SK-N-SH treated with all-trans-retinoic acid at 6 μM for 48 hours (cell line): ENCODE results near the gene CLOCK.

Source experiments
- ATAC-seq: fragments of 200-7000 bp; cut with Tn5 transposase; 3 replicates; pipeline ENCODE4 v1.9.1; 2020; ENCODE audit warnings: mild to moderate bottlenecking, moderate library complexity
- ARNTL ChIP-seq: fragments of 450-650 bp; formaldehyde crosslinking; IDR thresholded peaks from 2 replicates; pipeline ENCODE4 v1.5.0; 2020; ENCODE audit warnings: low read depth, mild to moderate bottlenecking, moderate library complexity, borderline replicate concordance
- CREB5 ChIP-seq: fragments of 250-450 bp; sonication (Bioruptor Pico); IDR thresholded peaks from 2 replicates; pipeline ENCODE4 v1.5.1; 2020; ENCODE audit warnings: low read depth, mild to moderate bottlenecking, moderate library complexity
- CSDC2 ChIP-seq: fragments of 250-450 bp; sonication (Bioruptor Pico); IDR thresholded peaks from 2 replicates; pipeline ENCODE4 v1.5.0; 2020; ENCODE audit warnings: mild to moderate bottlenecking, moderate library complexity
- CSRNP3 ChIP-seq: fragments of 250-450 bp; sonication (Bioruptor Pico); IDR thresholded peaks from 2 replicates; pipeline ENCODE4 v1.5.1; 2021; ENCODE audit warnings: mild to moderate bottlenecking, moderate library complexity
- ESRRG ChIP-seq: fragments of 250-450 bp; sonication (Bioruptor Pico); IDR thresholded peaks from 2 replicates; pipeline ENCODE4 v1.6.1; 2021; ENCODE audit warnings: mild to moderate bottlenecking
- GLIS3 ChIP-seq: fragments of 250-450 bp; sonication (Bioruptor Pico); IDR thresholded peaks from 2 replicates; pipeline ENCODE4 v1.5.0; 2020; ENCODE audit warnings: mild to moderate bottlenecking, moderate library complexity
- ISL1 ChIP-seq: fragments of 250-450 bp; sonication (Bioruptor Pico); IDR thresholded peaks from 2 replicates; pipeline ENCODE4 v2.1.2; 2022; ENCODE audit warnings: mild to moderate bottlenecking, moderate library complexity
- OSR1 ChIP-seq: fragments of 250-450 bp; sonication (Bioruptor Pico); IDR thresholded peaks from 2 replicates; pipeline ENCODE4 v1.8.0; 2022; ENCODE audit warnings: moderate library complexity, mild to moderate bottlenecking, inconsistent platforms
- PATZ1 ChIP-seq: fragments of 250-450 bp; sonication (Bioruptor Pico); IDR thresholded peaks from 2 replicates; pipeline ENCODE4 v1.8.0; 2020; ENCODE audit warnings: mild to moderate bottlenecking, moderate library complexity, borderline replicate concordance
- POU6F1 ChIP-seq: fragments of 250-450 bp; sonication (Bioruptor Pico); IDR thresholded peaks from 2 replicates; pipeline ENCODE4 v1.8.0; 2021; ENCODE audit warnings: low read depth, mild to moderate bottlenecking, moderate library complexity, borderline replicate concordance
- PPARA ChIP-seq: fragments of 250-450 bp; sonication (Bioruptor Pico); IDR thresholded peaks from 2 replicates; pipeline ENCODE4 v1.5.0; 2020; ENCODE audit warnings: mild to moderate bottlenecking, borderline replicate concordance
- RARB ChIP-seq: fragments of 250-450 bp; sonication (Bioruptor Pico); IDR thresholded peaks from 2 replicates; pipeline ENCODE4 v1.8.0; 2021; ENCODE audit warnings: mild to moderate bottlenecking, moderate library complexity
- TCF4 ChIP-seq: fragments of 250-450 bp; sonication (Bioruptor Pico); IDR thresholded peaks from 2 replicates; pipeline ENCODE4 v1.8.0; 2021; ENCODE audit warnings: mild to moderate bottlenecking, moderate library complexity, borderline replicate concordance
- TSHZ2 ChIP-seq: fragments of 250-450 bp; sonication (Bioruptor Pico); IDR thresholded peaks from 2 replicates; pipeline ENCODE4 v1.5.0; 2020; ENCODE audit warnings: mild to moderate bottlenecking, moderate library complexity
- ZC3H10 ChIP-seq: fragments of 250-450 bp; sonication (Bioruptor Pico); IDR thresholded peaks from 2 replicates; pipeline ENCODE4 v1.5.1; 2021; ENCODE audit warnings: mild to moderate bottlenecking, moderate library complexity
- ZFP3 ChIP-seq: fragments of 250-450 bp; sonication (Bioruptor Pico); IDR thresholded peaks from 2 replicates; pipeline ENCODE4 v1.5.0; 2020; ENCODE audit warnings: mild to moderate bottlenecking, moderate library complexity
- ZFP30 ChIP-seq: fragments of 450-650 bp; formaldehyde crosslinking; IDR thresholded peaks from 2 replicates; pipeline ENCODE4 v1.5.0; 2022; ENCODE audit warnings: mild to moderate bottlenecking, moderate library complexity
- ZNF565 ChIP-seq: fragments of 450-650 bp; formaldehyde crosslinking; conservative IDR thresholded peaks from 2 replicates; pipeline ENCODE4 v1.5.0; 2020; ENCODE audit warnings: low read depth, mild to moderate bottlenecking, moderate library complexity
- ZNF8 ChIP-seq: fragments of 450-650 bp; formaldehyde crosslinking; IDR thresholded peaks from 2 replicates; pipeline ENCODE4 v1.5.0; 2020; ENCODE audit warnings: mild to moderate bottlenecking, moderate library complexity

The CLOCK gene

GRCh38 chr4:55549888-55550287 lies 3.2 kb upstream of the CLOCK start:
- ATAC-seq, result no peak
- TF ChIP-seq ZFP3 (CRISPR knock-in tag), result peak; percentile 90
- TF ChIP-seq PATZ1 (CRISPR knock-in tag), result no peak
- TF ChIP-seq OSR1 (CRISPR knock-in tag), result no peak
- no peak for TF ChIP-seq ARNTL
- TF ChIP-seq ISL1 (CRISPR knock-in tag), result no peak

GRCh38 chr4:55547918-55548317 lies 1.2 kb upstream of the CLOCK start:
- TF ChIP-seq ISL1 (CRISPR knock-in tag) (no peak), CREB5 (CRISPR knock-in tag) (no peak), ZNF8 (CRISPR knock-in tag) (no peak), RARB (CRISPR knock-in tag) (no peak), POU6F1 (CRISPR knock-in tag) (no peak), GLIS3 (no peak), ESRRG (CRISPR knock-in tag) (no peak)
- no peak for ATAC-seq

- peak; percentile 53 for ATAC-seq
- TF ChIP-seq OSR1 (CRISPR knock-in tag), result no peak
- no peak for TF ChIP-seq PPARA
- TF ChIP-seq CREB5 (CRISPR knock-in tag), result no peak
- TF ChIP-seq ESRRG (CRISPR knock-in tag), result no peak
- TF ChIP-seq TSHZ2 (CRISPR knock-in tag), result no peak
- TF ChIP-seq ZFP30 (CRISPR knock-in tag), result no peak
- TF ChIP-seq CSRNP3 (CRISPR knock-in tag), result no peak
- TF ChIP-seq POU6F1 (CRISPR knock-in tag), result no peak
- TF ChIP-seq ZNF565 (CRISPR knock-in tag), result no peak
- no peak for TF ChIP-seq ZNF8 (CRISPR knock-in tag)
- no peak for TF ChIP-seq ZC3H10
- no peak for TF ChIP-seq CSDC2 (CRISPR knock-in tag)
- no peak for TF ChIP-seq TCF4 (CRISPR knock-in tag)
- no peak for TF ChIP-seq PATZ1 (CRISPR knock-in tag)
- TF ChIP-seq GLIS3, result no peak
- no peak for TF ChIP-seq RARB (CRISPR knock-in tag)
- no peak for TF ChIP-seq ISL1 (CRISPR knock-in tag)
- no peak for TF ChIP-seq ARNTL
Observed at GRCh38 chr4:55547466-55547770, 709 bp upstream of the CLOCK start.
